ENCODE results near the gene SCUBE1. TPM values are rescaled to one million over a fixed set of nuclear protein-coding genes. Genes with fewer than 3 reads are reported as not detected.

SCUBE1 gene
- total and polyA plus RNA-seq, 10 of the 15 experiments (the other 5 are each of a cell fraction or from before 2014, with no cell fraction given): not detected

GRCh38 chr22:43388420-43388851 lies 45.3 kb upstream of the SCUBE1 start (continued):
- 0 out of 2 replicates have a peak, but pooled peaks have one; percentile 46 for TF ChIP-seq RB1 (IDR thresholded peaks at IDR 0.05; ENCODE audit: borderline replicate concordance)

- RAD21 ChIA-PET (ENCODE audit: unreplicated experiment): interaction anchor here (1.0 kb wide), 1 partner anchor 114 kb away, joined by 3 read pairs; no protein-coding TSS in a partner anchor
- in situ Hi-C loops (cut with MboI): no loop called here
- WGBS (ENCODE audit: insufficient coverage, insufficient replicate concordance, low lambda C conversion rate, missing lambda C conversion rate): 24% methylated on average over 7 of the region's 7 CpGs
- BruUV-seq (replicated peaks): no TSS peak
- FAIRE-seq (no peak), DNase-seq (ENCODE audit: low read depth, low spot score) (no peak), ATAC-seq (no peak)
- Histone ChIP-seq H3K9me3 (replicated peaks; ENCODE audit: control insufficient read depth, insufficient read depth, low read length) (no peaks in the 10 kb centered on the region), H3K79me2 (ENCODE audit: control insufficient read depth, insufficient read depth, low read length) (no peaks in the 10 kb centered on the region), H3K27me3 (replicated peaks in 1 of 2; ENCODE audit: control insufficient read depth in 2 of 2, insufficient read depth in 2 of 2, low read length in 1 of 2) (peaks cover 0 to 3% of the 10 kb centered on the region in 2 experiments; a peak in 3 of 4 replicates), H3K9ac (ENCODE audit: control insufficient read depth, insufficient read depth, low read length) (no peak overlapping the region), H3K36me3 (ENCODE audit: control insufficient read depth in 2 of 2, insufficient read depth in 2 of 2, low read length in 1 of 2) (no peaks in the 10 kb centered on the region), H3K4me1 (ENCODE audit: control insufficient read depth, insufficient read depth, low read length) (no peaks in the 10 kb centered on the region), H4K20me1 (ENCODE audit: control insufficient read depth, insufficient read depth) (no peaks in the 10 kb centered on the region), H3K27ac (ENCODE audit: control insufficient read depth, insufficient read depth) (no peak overlapping the region), H3K4me3 (no peak overlapping the region), H2AFZ (ENCODE audit: control insufficient read depth, low read depth, low read length) (no peak overlapping the region), H3K4me2 (ENCODE audit: control insufficient read depth, insufficient read depth) (no peak overlapping the region)
- POLR2A ChIA-PET: no interaction called here
- intact Hi-C loops (cut with micrococcal nuclease; ENCODE audit: unreplicated experiment): loop anchor here (1.0 to 2.0 kb wide), 4 partner anchors 93 to 1238 kb away; no protein-coding TSS in a partner anchor
- SMC1A ChIA-PET (ENCODE audit: uncharacterized antibody, unreplicated experiment): no interaction called here
- CTCF ChIA-PET: interaction anchor here (0.7 to 8.7 kb wide), 7 partner anchors 10 to 439 kb away, joined by 3 to 72 read pairs (median 3); no protein-coding TSS in a partner anchor
- TF ChIP-seq ZBTB33 (IDR thresholded peaks at IDR 0.05) (no peak), POLR2AphosphoS5 (IDR thresholded peaks at IDR 0.05; ENCODE audit: low read length) (no peak), PAX8 (IDR thresholded peaks at IDR 0.05) (no peak), LARP7 (IDR thresholded peaks at IDR 0.05) (no peak), HDGF (IDR thresholded peaks at IDR 0.05) (no peak), USF1 (IDR thresholded peaks at IDR 0.05; ENCODE audit: borderline replicate concordance, extremely low read length, insufficient read depth, low read depth, low read length) (no peak), SPI1 (IDR thresholded peaks at IDR 0.05; ENCODE audit: borderline replicate concordance, insufficient read depth, low read depth, low read length) (no peak), RBBP5 (conservative IDR thresholded peaks at IDR 0.05) (no peak), HDAC2 (IDR thresholded peaks at IDR 0.05) (no peak), REST (IDR thresholded peaks at IDR 0.05; ENCODE audit: low read depth, low read length) (no peak), MXI1 (IDR thresholded peaks at IDR 0.05; ENCODE audit: low read depth, low read length) (no peak), BHLHE40 (IDR thresholded peaks at IDR 0.05; ENCODE audit: borderline replicate concordance in 1 of 2, low read depth in 2 of 2, low read length in 1 of 2) (no peak), CBFB (IDR thresholded peaks at IDR 0.05; ENCODE audit: low read depth) (no peak), IRF4 (IDR thresholded peaks at IDR 0.05; ENCODE audit: low read depth, low read length) (no peak), IRF3 (IDR thresholded peaks at IDR 0.05) (no peak), NFXL1 (IDR thresholded peaks at IDR 0.05; ENCODE audit: borderline replicate concordance) (no peak)
Measured at GRCh38 chr22:43387815-43388214, 44.6 kb upstream of the SCUBE1 start.

Measured in GM12878 (cell line).